HG03139 (cell line): ENCODE data around the gene PIKFYVE.
A peak's percentile ranks its signal among the peaks of the same experiment; 100 is the strongest.
"Not testable (repeated sequence)": the region's sequence is repeated elsewhere in the genome, so short reads cannot be mapped to it uniquely, and the experiment has no call there.

Source experiments
- ATAC-seq: cut with Tn5 transposase; IDR thresholded peaks from one replicate; pipeline ENCODE4 v1.9.1; 2021; ENCODE audit not compliant: unreplicated experiment

Gene PIKFYVE

DNA sequence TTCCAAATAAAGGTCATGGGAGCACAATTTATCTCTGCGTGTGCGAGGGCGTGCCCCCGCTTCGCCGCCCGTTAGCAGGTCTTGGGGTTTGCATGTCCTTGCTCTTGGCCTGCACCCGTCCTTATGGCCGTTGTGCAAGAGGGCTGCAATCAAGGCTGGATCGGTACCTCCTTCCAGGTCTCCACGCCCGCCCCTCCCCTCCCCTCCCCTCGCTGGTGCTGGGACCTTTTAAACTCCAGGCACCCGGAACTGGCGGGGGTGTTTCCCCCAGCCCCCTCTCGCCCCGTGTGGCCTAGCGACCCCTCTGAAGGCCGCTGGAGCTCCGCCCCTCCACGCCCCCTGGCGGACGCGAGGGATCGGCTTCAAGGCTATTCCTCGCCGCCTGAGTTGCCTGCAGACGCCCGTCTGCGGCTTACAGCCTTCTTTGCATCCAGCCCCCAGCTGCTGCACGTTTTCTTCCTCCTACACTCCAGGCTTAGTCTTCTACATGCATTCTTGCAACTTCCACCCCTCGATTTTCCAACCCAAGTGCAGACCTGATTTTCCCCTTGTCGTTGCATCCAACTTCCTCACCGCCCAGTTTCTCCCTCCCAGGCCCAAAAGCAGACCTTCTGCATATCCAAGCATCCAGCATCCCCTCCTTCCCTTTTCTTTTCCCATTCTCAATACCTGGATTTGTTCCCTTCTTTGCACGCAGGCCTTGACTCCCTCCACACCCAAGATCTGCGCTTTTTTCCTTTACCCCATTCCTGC is 11.8 kb upstream of the PIKFYVE start:
- ATAC-seq, result peak; percentile 68

DNA sequence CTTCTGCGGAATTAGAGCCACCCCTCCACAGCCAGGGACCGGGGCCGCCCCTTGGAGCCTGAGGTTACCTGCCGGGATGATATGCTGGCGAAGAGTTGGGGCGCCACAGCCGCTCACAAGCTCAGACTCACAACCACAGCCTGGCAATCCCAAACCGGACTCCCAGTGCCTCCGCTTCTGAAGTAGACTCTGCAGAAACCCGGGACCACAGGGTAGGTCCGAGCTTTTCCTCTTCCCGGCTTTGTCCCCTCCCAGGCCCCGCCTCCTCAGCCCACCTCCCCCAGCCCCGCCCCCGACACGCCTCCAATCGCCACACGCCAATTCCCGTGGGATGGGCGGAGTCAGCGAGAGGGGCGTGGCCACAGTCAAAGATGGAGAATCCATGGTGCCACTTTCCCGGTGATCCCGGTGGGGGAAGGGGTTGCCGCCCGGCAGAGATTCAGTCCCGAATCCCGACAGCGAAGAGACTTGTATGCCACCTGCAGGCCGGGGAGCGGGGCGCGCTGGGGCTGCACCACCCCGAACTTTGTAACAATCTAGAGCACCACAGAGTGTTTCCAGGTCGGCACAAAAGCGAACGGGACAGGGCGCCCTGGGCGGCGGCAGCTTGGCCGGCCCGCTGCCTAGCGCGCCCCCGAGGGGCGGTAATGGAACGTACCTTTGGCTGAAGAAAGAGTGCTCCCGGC is 11.0 kb upstream of the PIKFYVE start, which contains the start of gene IDH1:
Gene IDH1, minus strand, starts transcription at position 201 of the 686 bp plus-strand sequence. CDS start 3,520 bp downstream, outside the sequence.
- peak; percentile 73 for ATAC-seq

DNA sequence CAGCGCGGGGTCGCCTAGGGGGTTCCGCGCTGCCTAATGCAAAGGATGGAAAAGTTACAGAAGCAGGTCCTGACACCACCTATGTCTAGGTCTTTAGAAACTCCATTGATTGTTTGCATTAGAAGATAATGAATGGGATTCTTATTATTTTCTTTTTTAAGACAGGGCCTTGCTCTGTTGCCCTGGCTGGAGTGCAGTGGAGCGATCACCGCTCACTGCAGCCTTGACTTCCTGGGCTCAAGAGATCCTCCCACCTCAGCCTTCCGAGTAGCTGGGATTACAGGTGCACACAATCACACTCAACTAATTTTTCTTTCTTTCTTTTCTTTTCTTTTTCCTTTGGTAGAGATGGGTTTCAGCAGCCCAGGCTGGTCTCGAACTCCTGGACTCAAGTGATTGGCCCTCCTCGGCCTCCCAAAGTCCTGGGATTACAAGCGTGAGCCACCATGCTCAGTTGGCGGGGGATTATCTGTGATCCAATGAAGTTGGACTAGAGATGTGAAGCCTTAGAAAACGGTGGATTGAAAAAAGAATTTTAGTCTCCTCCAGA is 10.4 kb upstream of the PIKFYVE start:
- peak; percentile 9 for ATAC-seq

DNA sequence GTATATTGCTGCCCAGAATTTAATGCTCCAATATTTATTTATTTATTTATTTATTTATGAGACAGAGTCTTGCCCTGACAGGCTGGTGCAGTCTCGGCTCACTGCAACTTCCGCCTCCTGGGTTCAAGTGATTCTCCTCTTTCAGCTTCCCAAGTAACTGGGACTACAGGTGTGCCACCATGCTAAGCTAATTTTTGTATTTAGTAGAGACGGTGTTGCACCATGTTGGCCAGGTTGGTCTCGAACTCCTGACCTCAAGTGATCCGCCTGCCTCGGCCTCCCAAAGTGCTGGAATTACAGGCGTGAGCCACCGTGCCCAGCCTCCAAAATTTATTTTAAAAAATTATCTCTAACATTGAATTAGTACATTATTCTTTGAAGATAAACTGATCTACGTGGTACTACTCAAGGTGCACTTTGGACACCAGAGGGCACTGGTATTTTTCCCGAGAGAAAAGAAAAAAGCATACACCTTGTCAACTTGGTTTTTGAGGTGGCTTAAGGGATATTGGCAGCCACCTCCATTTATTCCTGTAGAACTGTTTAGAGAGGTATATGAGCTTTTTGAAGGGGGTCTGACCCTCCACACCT is 9.8 kb upstream of the PIKFYVE start:
- ATAC-seq, result no peak

DNA sequence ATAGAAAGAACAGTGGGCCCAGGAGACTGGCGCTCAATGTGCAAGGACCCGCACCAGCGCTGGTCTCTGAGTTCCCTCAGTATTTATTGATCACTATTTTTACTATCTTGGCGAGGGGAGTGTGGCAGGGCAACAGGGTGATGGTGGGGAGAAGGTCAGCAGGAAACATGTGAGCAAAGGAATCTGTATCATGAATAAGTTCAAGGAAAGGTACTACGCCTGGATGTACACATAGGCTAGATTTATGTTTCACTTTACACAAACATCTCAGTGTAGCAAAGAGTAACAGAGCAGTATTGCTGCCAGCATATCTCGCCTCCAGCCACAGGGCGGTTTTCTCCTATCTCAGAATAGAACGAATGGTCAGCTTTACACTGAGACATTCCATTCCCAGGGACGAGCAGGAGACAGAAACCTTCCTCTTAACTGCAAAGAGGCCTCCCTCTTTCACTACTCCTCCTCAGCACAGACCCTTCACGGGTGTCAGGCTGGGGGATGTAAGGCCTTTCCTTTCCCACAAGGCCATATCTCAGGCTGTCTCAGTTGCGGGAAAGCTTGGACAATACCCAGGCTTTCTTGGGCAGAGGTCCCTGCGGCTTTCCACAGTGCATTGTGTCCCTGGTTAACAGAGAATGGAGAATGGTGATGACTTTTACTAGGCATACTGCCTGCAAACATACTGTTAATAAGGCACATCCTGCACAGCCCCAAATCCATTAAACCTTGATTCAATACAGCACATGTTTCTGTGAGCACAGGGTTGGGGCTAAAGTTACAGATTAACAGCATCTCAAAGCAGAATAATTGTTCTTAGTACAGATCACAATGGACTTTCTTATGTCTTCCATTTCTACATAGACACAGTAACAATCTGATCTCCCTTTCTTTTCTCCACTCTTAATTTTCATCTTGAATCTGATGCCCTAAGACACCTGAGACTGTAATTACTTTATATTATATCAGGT is 8.9 kb upstream of the PIKFYVE start:
- ATAC-seq, result not testable (repeated sequence)

DNA sequence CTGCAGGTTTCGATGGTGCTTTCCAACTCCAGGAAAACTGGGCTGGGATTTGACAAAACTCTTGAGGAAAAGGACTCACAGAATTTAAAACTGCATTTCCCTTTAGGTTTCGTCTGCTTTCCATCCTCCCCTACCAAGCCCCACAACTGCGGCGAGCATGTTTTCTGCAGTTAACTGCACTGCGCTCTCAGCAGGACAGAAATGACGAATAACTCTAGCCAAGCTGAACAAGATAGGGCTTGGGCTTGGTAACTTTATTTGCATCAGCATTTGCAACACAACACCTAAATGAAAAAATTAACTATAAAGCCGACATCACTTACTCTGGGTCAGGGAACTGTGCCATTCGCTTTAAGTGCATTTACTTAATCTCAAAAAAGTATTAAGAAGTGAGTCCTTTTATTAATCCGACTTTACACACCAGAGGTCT is 669 bp upstream of the PIKFYVE start:
- peak; percentile 48 for ATAC-seq

DNA sequence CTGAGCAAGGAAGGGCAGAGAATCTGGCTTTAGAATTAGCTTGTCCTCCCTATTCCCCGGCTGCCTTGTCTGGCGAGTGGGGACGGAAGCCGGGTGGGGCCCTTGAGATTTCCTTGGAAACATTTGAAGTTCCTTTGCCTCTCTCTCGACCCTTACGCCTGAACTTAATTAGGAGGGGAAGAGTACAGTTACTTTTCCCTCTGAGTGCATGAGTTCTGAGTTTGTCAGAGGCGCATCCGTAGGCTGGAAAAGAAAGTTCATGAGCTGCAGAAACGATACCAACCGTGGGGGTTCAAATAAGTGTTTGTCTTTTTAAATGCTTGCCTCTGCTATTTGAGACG is 468 bp downstream of the PIKFYVE start:
- peak; percentile 1 for ATAC-seq

DNA sequence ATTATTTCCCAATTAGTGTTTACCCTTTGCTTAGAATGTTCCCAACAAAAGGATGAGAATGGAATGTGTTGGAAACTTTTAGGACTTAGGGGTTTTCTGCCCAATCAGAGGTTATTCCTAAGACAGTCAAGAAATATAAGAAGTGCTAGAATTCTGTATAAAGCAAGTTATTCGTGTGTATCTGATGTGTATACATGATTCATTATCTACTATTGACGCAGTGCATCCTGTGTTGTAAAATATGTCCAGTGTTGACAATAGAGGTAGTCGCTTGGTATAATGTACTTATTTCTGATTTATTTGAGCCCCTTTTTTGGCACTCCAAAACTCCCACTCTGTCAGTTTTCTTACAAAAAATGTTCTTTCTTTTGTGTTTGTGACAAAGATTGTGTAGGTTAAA is 881 bp downstream of the PIKFYVE start:
- ATAC-seq, result no peak

DNA sequence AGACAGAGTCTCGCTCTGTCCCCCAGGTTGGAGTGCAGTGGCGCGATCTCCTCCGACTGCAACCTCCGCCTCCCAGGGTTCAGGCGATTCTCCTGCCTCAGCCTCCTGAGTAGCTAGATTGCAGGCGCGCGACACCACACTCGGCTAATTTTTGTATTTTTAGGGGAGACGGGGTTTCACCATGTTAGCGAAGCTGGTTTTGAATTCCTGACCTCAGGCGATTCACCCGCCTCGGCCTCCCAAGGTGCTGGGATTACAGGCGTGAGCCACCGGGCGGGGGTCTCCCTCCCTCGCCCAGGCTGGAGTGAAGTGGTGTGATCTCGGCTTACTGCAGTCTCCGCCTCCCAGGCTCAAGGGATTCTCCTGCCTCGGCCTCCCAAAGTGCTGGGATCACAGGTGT is 1.5 kb downstream of the PIKFYVE start:
- ATAC-seq, result not testable (repeated sequence)

DNA sequence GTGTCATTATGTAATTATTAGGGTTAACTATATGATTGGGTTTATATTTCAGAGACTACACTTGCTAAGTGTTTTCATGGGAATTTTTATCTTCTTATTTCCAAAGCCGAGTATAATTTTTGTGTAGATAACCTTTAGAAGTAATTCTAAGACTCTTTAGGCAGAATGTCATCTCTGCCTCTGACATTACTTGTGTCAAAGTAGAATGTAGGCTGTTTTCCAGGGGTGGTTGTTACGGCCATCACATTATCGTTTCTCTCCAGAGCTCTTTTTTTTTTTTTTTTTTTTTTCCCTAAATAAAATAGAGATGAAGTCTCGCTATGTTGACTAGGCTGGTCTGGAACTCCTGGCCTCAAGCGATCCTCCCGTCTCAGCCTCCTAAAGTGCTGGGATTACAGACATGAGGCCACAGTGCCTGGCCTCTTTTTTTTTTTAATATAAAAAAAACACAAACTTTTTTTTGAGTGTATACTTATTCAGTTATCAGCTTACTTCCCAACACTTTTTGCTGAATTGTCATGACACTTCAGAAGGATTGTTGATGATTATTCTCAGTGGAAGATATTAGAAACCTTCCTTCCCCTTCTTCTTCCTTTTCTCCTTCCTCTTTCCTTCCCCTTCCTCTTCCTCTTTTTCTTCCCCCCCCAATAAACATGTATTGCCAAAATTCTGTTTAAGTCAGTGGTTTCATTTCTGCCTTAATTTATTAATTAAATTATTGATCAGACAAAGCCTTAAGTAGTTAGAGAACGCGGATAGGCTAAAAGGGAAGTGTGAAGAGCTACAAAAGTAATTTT is 2.3 kb downstream of the PIKFYVE start:
- no peak for ATAC-seq

DNA sequence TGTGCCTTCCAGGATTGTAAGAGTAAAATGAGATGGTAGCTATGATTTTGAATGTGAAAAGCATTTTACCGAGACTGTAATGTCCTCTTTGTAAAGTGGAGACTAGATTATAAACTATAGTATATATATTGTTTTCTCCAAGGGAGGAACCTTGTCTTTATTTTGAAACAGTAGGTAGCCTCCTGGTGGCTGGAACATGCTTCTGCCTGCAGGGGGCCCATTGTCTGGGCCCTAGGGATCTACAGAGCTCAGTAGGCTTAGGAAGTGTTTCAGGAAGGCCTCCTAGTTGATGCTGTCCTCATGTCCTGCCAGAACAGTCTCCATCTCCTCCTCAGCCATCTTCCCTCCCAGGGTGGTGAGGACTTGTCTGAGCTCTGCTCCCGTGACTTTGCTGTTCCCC is 3.0 kb downstream of the PIKFYVE start:
- no peak for ATAC-seq

DNA sequence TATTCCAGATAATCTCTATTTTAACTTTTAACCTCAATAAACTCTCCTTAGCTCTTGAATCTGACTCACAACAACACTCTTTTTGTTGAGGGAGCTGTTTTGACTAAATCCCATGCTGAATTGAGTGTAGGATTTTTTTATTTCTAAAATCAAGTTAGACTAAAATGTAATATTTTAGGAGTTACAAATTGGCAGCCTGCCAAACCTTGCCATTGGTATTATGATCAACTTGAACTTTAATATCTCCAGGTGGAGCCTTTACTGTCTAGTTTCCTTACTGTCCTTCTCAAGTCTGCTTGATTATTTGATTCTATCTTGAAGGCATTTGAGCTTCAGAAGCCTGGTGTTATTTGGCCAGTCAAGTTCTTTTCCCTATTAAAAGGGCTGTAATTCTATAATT is 8.7 kb downstream of the PIKFYVE start:
- ATAC-seq, result no peak

DNA sequence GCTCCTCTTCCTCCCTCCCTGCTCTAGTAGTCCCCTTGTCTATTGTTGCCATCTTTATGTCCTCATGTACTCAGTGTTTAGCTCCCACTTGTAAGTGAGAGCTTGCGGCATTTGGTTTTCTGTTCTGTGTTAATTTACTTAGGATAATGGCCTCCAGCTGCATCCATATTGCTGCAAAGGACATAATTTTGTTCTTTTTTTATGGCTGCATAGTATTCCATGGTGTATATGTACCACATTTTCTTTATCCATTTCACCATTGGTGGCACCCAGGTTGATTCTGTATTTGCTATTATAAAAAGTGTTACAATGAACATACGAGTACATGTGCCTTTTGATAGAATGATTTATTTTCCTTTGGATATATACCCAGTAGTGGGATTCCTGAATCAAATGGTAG is 12.5 kb downstream of the PIKFYVE start:
- no peak for ATAC-seq

DNA sequence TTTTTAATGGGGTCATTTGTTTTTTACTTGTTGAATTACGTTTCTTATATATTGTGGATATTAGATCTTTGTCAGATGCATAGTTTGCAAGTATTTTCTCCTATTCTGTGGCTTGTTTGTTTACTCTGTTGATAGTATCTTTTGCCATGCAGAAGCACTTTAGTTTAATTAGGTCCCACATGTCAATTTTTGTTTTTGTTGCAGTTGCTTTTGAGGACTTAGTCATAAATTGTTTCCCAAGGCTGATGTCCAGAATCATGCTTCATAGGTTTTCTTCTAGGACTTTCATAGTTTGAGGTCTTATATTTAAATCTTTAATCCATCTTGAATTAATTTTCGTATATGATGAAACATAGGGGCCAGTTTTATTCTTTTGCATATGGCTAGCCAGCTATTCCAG is 13.2 kb downstream of the PIKFYVE start:
- no peak for ATAC-seq

DNA sequence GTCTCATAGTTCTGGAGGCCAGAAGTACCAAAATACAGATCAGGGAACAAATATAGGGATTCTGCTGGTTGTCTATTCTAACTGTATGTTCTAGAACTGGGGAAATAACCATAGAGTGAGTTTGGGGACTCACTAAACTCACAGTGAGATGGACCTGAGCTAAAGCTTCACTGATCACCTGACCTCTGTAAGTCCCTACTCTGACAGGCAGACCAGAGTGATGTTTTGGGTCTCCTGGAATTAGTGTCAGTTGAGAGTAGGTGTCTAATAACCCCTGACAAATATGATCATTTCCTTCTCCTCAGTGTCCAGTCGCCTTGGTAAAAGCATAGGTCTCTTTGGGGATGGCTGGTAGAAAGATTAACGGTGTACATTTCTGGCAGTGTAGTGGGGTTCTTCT is 14.2 kb downstream of the PIKFYVE start:
- no peak for ATAC-seq

DNA sequence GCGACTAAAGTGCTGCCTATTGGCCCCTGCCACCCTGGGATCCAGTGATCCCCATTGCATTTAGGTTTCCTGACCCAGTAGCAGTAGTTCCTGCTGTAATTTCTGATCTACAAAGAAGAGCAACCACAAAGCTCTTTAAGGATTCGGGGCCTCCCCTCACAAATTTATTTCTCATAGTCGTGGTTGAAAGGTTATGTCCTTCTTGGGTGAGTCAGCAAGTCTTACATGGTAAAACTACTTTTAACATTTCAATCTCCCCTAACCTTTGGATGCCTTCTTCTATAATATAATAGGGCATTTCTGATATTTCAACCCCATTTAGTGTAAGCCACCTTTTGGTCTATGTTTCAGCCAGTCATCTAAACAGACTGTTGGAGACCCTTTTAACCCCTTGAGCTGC is 14.9 kb downstream of the PIKFYVE start:
- ATAC-seq, result no peak

DNA sequence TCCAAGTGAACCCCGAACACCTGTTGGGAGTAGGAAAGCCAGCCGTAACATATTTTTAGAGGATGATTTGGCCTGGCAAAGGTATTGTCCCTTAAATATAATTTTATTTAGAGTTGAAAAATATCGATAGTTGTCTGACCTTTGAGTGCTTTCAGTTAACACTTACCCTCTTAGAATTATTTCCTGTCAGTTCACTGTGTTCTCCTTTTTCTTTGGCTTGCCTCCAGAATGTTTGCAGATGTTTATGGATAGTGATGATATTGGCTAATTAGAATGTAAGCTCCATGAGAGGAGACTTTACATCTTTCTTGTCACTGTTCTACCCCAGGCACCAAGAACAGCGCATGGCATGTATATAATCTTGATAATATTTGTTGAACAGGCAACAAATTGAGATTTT is 19.8 kb downstream of the PIKFYVE start:
- no peak for ATAC-seq

DNA sequence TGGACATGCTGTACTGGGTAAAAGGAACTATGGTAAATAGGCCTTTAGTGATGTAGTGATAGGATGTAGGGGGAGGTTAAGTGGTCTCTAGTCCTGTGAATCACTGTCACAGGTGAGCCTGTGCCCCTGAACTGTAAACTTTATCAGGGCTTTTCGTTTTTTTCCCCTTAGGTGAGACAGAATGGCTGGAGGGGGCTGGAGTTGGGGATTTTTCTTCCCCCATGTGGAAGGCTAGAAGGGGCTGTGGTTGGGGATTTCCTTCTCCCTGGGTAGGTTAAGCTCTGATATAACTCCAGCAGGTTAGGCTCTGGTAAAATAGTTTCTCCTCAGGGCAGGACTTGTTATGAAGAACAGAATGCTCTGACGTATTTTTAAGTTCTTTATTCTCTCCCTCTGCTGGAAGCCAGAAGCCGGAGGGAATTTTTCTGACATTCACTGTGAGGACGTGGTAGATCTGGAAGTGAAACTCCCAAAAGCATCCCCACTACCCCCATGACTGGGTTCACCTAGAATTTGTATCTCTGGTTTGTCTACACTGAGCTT is 28.5 kb downstream of the PIKFYVE start:
- ATAC-seq, result peak; percentile 55

DNA sequence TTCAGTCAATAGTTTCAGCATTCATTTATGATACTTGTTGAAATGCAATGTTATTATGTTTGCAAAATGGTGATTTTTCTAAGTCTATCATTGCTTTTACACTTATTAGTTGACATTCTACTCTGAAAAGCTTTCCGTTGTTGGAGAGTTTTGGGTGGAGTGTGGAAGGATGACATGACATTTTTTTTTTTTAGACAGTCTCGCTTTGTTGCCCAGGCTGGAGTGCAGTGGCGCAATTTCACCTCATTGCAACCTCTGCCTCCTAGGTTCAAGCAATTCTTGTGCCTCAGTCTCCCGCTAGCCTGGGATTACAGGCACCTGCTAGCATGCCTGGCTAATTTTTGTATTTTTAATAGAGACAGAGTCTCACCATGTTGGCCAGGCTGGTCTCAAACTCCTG is 29.8 kb downstream of the PIKFYVE start:
- ATAC-seq, result no peak

DNA sequence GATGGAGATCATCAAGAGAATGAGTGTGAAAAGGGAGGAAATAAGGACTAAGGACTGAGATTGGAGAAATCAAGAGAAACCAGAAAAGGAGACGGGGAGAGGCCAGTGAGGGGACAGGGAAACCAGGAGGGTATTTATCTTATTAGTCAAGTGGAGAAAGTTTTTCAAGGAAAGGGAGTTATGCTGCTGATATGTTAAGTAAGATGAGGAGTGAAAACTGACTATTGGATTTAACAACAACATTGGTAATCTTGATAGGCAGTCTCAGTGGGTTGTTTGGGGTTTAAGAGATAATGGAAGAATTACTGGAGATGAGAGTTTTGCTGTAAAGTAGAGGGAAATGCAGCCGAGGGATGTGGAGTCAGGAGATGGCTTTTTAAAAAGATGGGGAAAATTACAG is 30.6 kb downstream of the PIKFYVE start:
- ATAC-seq, result no peak
